ENCODE results near the gene LAMTOR5.

- no peak for TF ChIP-seq POLR2A (IDR thresholded peaks at IDR 0.05)
- no peak for TF ChIP-seq POLR2AphosphoS5 (IDR thresholded peaks at IDR 0.05)
- TF ChIP-seq CTCF (IDR thresholded peaks at IDR 0.05), result no peak
- no peak for TF ChIP-seq EP300 (IDR thresholded peaks at IDR 0.05)
Measured at GRCh38 chr1:110425612-110426152, 18.2 kb upstream of the LAMTOR5 start.
